GM12875 (cell line): Measurements from ENCODE around the gene TRAPPC3.
A peak's percentile ranks its signal among the peaks of the same experiment; 100 is the strongest.

Experiments used
- H3K4me3 ChIP-seq: one replicate; pipeline ENCODE4 v1.5.1; 2011; ENCODE audit warnings: low read depth, low read length, control low read depth
- CTCF ChIP-seq: IDR thresholded peaks from 2 replicates; pipeline ENCODE4 v1.5.1; 2011; ENCODE audit warnings: low read depth, mild to moderate bottlenecking, control low read depth, inconsistent platforms, low read length, moderate library complexity, borderline replicate concordance; ENCODE audit not compliant: insufficient read depth

Gene TRAPPC3

GRCh38 chr1:36137226-36137625, 12.1 kb downstream of the TRAPPC3 start:
- H3K4me3 ChIP-seq: no peak overlapping the region
- no peak for TF ChIP-seq CTCF

- H3K4me3 ChIP-seq: no peak overlapping the region
These were observed 12.8 kb downstream of the TRAPPC3 start for GRCh38 chr1:36136535-36136934.

GRCh38 chr1:36135796-36136195, 13.5 kb downstream of the TRAPPC3 start:
- no peak overlapping the region for H3K4me3 ChIP-seq
- TF ChIP-seq CTCF: no peak

More at GRCh38 chr1:36136535-36136934, 12.8 kb downstream of the TRAPPC3 start:
- no peak for TF ChIP-seq CTCF

- no peak for TF ChIP-seq CTCF
- no peak overlapping the region for H3K4me3 ChIP-seq
These were observed 14.0 kb downstream of the TRAPPC3 start for GRCh38 chr1:36135330-36135667.

- peak; percentile 74 for TF ChIP-seq CTCF
- no peak overlapping the region for H3K4me3 ChIP-seq
These were observed 14.6 kb downstream of the TRAPPC3 start for GRCh38 chr1:36134505-36135329.

GRCh38 chr1:36134031-36134430, 15.3 kb downstream of the TRAPPC3 start:
- H3K4me3 ChIP-seq: no peak overlapping the region
- TF ChIP-seq CTCF: no peak

- no peak overlapping the region for H3K4me3 ChIP-seq
- TF ChIP-seq CTCF: no peak
These were observed 15.8 kb downstream of the TRAPPC3 start for GRCh38 chr1:36133484-36133883.
